Cardiac muscle cell (in vitro differentiated cells and primary cell): ENCODE data around the gene SIL1. TPM values are rescaled to one million over a fixed set of nuclear protein-coding genes. Genes with fewer than 3 reads are reported as not detected.

Experiments
- DNase-seq, 2 donors: peaks; one replicate each; pipeline versions ENCODE4 v3.0.0 to v3.0.0-alpha.2; 2010 to 2017; ENCODE audit warnings: low read depth in 1 of 2, low spot score in 1 of 2
- H3K27ac ChIP-seq: fragments of 200-600 bp; sonication (generic); 2 replicates; pipeline ENCODE4 v1.5.1; 2016
- H3K27me3 ChIP-seq: fragments of 200-600 bp; sonication (generic); 2 replicates; pipeline ENCODE4 v1.6.0; 2016; ENCODE audit warnings: control low read depth
- H3K36me3 ChIP-seq: fragments of 200-600 bp; sonication (generic); 2 replicates; pipeline ENCODE4 v1.5.1; 2016; ENCODE audit warnings: control low read depth
- H3K4me1 ChIP-seq: fragments of 200-600 bp; sonication (generic); 2 replicates; pipeline ENCODE4 v1.8.1; 2017; ENCODE audit warnings: low read depth, mild to moderate bottlenecking, mixed run types
- H3K4me3 ChIP-seq: fragments of 200-600 bp; sonication (generic); 2 replicates; pipeline ENCODE4 v1.5.1; 2016; ENCODE audit warnings: mild to moderate bottlenecking
- H3K9me3 ChIP-seq: fragments of 200-600 bp; sonication (generic); 2 replicates; pipeline ENCODE4 v1.5.1; 2017; ENCODE audit warnings: low read depth, mild to moderate bottlenecking, control low read depth
- polyA plus RNA-seq: library from polyadenylated mRNA; unstranded; fragments of >200 nt; fragmentation: Nextera tagmentation; extraction: Ambion mirVana; gene quantifications from 2 replicates; pipeline ENCODE4 v1.2.1, GENCODE V29; 2016
- total RNA-seq: library from RNA; depleted of rRNA; stranded (reverse); fragments of >200 nt; gene quantifications from 2 replicates; pipeline ENCODE4 v1.2.3, GENCODE V29; 2016
- TF ChIP-seq, protein P1 (sequence below): IDR thresholded peaks from 2 replicates; pipeline ENCODE4 v1.5.1; 2012; ENCODE audit warnings: low read depth, mild to moderate bottlenecking, low read length

The SIL1 gene
- total RNA-seq (42.4 and 49.8 TPM in 2 replicates), polyA plus RNA-seq (40.5 and 56.5 TPM in 2 replicates)

DNA sequence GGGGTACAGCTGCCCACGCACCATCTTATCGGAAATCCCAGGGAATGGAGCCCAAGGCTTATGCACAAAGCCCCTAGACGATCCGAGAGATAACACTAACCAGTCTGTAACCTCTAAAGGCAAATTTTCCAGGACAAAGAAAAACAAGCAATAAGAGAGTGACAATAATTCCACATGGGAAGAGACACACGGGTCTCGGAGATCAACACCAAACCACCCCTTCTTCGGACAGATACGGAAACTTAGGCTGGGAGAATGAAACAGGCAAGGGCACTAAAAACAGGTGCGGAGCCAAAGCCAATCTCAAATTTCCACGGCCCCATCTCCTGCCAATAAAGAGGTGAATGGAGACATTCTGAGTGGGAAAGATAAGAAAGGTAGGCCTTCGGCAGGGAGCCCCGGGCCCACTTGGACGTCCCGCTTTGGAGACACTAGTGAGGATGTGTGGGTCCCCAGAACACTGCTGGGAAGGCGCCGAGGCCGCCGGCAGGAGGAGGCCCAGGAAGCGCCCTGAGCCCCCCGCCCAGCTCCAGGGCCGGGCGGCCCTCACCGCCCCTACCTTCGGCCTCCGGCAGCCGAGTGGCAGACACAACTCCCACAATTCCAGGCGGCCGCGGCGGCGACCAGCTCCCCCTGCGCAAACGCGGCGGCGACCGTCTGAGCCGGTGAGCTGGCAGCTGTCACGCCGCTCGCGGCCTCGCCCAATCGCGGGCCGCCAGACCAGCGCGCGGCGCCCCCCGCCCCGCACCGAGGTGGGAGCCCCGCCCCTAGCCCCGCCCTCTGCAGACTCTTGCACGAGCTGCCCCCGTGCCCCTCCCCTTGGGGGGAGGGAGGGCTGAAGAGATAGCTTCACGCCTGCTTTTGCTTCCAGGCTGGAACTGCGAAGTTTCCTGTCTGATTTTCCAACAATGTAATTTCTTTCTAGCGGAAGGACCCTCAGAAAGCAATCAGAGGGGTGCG, at the start of gene SIL1:
Gene SIL1, minus strand, starts transcription at position 659 of the 960 bp plus-strand sequence. CDS start 70,525 bp downstream, outside the sequence.
- TF ChIP-seq, protein P1, sequence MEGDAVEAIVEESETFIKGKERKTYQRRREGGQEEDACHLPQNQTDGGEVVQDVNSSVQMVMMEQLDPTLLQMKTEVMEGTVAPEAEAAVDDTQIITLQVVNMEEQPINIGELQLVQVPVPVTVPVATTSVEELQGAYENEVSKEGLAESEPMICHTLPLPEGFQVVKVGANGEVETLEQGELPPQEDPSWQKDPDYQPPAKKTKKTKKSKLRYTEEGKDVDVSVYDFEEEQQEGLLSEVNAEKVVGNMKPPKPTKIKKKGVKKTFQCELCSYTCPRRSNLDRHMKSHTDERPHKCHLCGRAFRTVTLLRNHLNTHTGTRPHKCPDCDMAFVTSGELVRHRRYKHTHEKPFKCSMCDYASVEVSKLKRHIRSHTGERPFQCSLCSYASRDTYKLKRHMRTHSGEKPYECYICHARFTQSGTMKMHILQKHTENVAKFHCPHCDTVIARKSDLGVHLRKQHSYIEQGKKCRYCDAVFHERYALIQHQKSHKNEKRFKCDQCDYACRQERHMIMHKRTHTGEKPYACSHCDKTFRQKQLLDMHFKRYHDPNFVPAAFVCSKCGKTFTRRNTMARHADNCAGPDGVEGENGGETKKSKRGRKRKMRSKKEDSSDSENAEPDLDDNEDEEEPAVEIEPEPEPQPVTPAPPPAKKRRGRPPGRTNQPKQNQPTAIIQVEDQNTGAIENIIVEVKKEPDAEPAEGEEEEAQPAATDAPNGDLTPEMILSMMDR, result no peak
- Histone ChIP-seq H3K4me1 (peaks cover 8% of the 10 kb centered on the region), H3K27me3 (no peaks in the 10 kb centered on the region), H3K27ac (peak within 1 kb of the TSS; percentile 91), H3K4me3 (peak within 1 kb of the TSS; percentile 31), H3K36me3 (no peaks in the 10 kb centered on the region), H3K9me3 (no peaks in the 10 kb centered on the region)
- peak; percentile 98 for DNase-seq

DNA sequence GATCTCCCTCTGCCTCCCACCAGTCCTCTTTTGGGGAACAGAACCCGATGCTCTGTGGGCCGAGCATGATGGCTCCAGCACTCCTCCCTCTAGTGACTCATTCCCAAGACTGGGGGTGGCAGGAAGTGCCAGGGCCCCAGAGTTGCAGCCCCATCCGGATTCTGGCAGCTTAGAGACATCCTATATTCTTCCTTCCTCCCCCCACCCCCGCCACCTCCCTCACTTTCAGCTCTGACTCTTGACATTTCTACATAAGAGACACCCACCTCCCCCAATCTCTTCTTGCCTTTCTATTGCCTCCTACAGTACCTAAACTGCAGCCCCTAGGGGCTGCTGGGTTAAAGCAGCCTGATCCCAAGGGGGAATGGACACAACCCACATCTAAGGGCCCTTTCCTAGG, 48.2 kb upstream of the SIL1 start:
- Histone ChIP-seq H3K4me1 (no peaks in the 10 kb centered on the region), H3K9me3 (no peaks in the 10 kb centered on the region), H3K36me3 (no peaks in the 10 kb centered on the region), H3K27me3 (no peaks in the 10 kb centered on the region), H3K4me3 (no peak overlapping the region), H3K27ac (no peak overlapping the region)
- TF ChIP-seq, protein P1, result no peak
- peak in 1 of 2 donors; percentile 57 for DNase-seq

DNA sequence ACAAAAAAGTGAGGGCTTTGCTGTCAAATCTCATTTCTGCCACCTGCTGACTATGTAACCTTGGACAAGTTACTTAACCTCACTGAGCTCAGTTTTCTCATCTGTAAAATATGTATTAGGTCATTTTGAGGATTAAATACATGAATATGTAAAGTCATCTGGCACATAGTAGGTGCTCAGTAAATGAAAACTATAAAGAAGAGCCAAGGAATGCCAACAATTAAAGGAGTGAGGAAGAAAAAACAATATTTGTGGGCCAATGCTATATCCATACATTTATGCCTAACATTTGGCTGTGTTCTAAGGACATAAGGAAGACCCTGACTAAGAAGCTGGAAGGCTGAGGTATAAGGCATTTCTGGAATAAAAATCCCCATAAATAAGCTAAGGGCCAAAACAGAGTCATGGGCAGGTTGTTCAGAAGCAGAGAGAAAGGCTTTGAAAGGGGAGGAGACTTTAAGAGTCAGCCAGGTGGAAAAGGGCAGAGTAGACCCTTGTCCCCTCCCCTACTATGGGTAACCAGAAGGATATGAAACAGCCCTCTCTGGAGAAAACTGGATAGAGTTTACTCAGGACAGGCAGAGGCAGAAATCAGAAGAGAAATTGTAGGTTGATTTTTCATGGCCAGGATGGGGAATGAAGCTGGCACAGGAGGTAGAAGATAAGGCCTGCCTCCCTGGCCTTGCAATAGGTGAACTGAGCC, 47.6 kb upstream of the SIL1 start:
- H3K27ac ChIP-seq, result no peak overlapping the region

DNA sequence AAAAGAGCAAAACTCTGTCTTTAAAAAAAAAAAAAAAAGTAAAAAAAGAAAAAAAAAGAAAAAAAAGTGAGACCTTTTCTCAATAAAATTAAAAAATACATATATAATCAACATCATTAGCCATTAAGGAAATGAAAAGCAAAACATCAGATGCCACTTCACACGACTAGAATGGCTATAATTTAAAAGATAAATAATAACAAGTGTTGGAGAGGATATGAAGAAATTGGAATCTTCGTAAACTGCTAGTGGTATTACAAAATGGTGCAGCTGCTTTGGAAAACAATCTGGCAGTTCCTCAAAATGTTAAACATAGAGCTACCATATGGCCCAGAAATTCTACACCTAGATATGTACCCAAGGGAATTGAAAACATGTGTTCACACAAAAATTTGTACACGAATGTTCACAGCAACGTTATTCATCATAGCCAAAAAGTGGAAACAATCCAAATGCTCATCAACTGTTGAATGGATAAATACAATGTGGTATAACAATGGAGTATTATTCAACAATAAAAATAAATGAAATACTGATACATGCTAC, 45.3 kb upstream of the SIL1 start:
- no peak overlapping the region for H3K4me3 ChIP-seq
- DNase-seq, result no peak
- TF ChIP-seq, protein P1, result no peak
- H3K36me3 ChIP-seq, result no peaks in the 10 kb centered on the region
- no peaks in the 10 kb centered on the region for H3K9me3 ChIP-seq
- no peaks in the 10 kb centered on the region for H3K4me1 ChIP-seq
- H3K27ac ChIP-seq, result no peak overlapping the region
- no peaks in the 10 kb centered on the region for H3K27me3 ChIP-seq

More for the DNA sequence above, 47.6 kb upstream of the SIL1 start:
- TF ChIP-seq, protein P1, result no peak
- no peak for DNase-seq
- no peaks in the 10 kb centered on the region for H3K36me3 ChIP-seq
- H3K9me3 ChIP-seq, result no peaks in the 10 kb centered on the region
- H3K4me1 ChIP-seq, result no peaks in the 10 kb centered on the region
- no peaks in the 10 kb centered on the region for H3K27me3 ChIP-seq
- no peak overlapping the region for H3K4me3 ChIP-seq

DNA sequence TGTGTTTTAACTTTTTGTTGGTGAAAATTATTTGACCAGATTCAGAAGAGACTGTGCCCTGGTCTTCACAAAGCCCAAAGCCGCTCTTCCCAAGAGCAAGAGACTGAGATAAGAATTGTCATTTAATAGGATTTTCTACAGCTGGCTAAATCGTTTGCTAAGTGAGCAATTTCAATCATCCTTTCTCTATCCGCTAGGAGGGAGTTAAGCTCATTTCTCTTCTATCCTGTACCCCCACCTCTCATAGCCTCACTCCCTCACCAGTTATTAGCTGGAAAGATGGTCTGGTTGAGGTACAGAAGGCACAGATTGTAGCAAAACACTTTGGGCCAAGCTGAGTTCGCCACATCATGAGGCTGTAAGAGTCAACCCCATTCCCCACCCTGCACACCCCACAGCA, 43.0 kb upstream of the SIL1 start:
- Histone ChIP-seq H3K27ac (no peak overlapping the region), H3K27me3 (no peaks in the 10 kb centered on the region), H3K36me3 (no peaks in the 10 kb centered on the region), H3K4me3 (no peak overlapping the region), H3K9me3 (no peaks in the 10 kb centered on the region), H3K4me1 (no peaks in the 10 kb centered on the region)
- TF ChIP-seq, protein P1, result no peak
- DNase-seq, result no peak
